ENCODE measurements around the gene MAST2.

- TF ChIP-seq POLR2A (IDR thresholded peaks at IDR 0.05), result no peak
- TF ChIP-seq, protein P1, sequence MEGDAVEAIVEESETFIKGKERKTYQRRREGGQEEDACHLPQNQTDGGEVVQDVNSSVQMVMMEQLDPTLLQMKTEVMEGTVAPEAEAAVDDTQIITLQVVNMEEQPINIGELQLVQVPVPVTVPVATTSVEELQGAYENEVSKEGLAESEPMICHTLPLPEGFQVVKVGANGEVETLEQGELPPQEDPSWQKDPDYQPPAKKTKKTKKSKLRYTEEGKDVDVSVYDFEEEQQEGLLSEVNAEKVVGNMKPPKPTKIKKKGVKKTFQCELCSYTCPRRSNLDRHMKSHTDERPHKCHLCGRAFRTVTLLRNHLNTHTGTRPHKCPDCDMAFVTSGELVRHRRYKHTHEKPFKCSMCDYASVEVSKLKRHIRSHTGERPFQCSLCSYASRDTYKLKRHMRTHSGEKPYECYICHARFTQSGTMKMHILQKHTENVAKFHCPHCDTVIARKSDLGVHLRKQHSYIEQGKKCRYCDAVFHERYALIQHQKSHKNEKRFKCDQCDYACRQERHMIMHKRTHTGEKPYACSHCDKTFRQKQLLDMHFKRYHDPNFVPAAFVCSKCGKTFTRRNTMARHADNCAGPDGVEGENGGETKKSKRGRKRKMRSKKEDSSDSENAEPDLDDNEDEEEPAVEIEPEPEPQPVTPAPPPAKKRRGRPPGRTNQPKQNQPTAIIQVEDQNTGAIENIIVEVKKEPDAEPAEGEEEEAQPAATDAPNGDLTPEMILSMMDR (IDR thresholded peaks at IDR 0.05), result no peak
Observed at GRCh38 chr1:45879885-45880598, 76.6 kb downstream of the MAST2 start.
